ENCODE data around the gene OGFOD3.

DNA sequence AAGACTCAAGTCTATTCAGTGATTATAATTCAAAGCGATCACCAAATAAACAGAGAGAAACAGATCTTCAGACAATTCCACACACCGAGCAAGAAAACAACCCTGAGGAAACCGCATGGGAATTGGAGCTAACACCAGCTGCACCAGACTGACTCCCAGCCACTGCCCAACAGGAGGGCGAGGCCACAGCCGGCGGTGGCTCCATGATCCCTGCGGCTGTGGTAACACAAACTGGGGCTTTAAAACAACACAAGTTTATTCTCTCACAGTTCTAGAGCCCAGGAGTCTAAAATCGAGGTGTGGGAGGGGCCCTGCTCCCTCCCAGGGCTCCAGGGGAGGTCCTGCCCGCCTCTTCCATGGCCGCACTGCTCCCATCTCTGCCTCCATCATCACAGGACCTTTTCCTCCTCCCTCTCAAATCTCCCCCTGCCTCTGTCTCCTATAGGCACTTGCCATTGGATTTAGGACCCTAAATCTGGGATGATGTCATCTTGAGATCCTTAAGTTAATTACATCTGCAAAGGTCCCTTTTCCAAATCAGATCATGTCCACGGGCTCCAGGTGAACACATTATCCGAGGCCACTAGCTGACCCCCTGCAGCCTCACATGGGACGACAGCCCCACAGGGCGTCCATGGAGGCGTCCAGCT is 10.0 kb downstream of the OGFOD3 start:
- TF ChIP-seq, protein P1, sequence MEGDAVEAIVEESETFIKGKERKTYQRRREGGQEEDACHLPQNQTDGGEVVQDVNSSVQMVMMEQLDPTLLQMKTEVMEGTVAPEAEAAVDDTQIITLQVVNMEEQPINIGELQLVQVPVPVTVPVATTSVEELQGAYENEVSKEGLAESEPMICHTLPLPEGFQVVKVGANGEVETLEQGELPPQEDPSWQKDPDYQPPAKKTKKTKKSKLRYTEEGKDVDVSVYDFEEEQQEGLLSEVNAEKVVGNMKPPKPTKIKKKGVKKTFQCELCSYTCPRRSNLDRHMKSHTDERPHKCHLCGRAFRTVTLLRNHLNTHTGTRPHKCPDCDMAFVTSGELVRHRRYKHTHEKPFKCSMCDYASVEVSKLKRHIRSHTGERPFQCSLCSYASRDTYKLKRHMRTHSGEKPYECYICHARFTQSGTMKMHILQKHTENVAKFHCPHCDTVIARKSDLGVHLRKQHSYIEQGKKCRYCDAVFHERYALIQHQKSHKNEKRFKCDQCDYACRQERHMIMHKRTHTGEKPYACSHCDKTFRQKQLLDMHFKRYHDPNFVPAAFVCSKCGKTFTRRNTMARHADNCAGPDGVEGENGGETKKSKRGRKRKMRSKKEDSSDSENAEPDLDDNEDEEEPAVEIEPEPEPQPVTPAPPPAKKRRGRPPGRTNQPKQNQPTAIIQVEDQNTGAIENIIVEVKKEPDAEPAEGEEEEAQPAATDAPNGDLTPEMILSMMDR (IDR thresholded peaks at IDR 0.05) = no peak
- TF ChIP-seq POLR2A (IDR thresholded peaks at IDR 0.05) = no peak
